ENCODE results near the gene PARVB.

PARVB gene

GRCh38 chr22:44142421-44143104 lies 118.5 kb downstream of the PARVB start:
- DNase-seq, result no peak

- DNase-seq, result no peak
Observed at GRCh38 chr22:44143105-44143474, 119.0 kb downstream of the PARVB start.

GRCh38 chr22:44143579-44143978 lies 119.5 kb downstream of the PARVB start:
- DNase-seq, result no peak

GRCh38 chr22:44144046-44144569 lies 120.0 kb downstream of the PARVB start:
- DNase-seq, result no peak

- DNase-seq, result no peak
Observed at GRCh38 chr22:44145544-44145943, 121.4 kb downstream of the PARVB start.

GRCh38 chr22:44146088-44146861 lies 122.2 kb downstream of the PARVB start:
- no peak for DNase-seq

- DNase-seq, result no peak
Observed at GRCh38 chr22:44147008-44147645, 123.0 kb downstream of the PARVB start.

GRCh38 chr22:44147821-44148574 lies 123.9 kb downstream of the PARVB start:
- DNase-seq, result no peak

GRCh38 chr22:44151676-44152075 lies 127.6 kb downstream of the PARVB start:
- no peak for DNase-seq

- DNase-seq, result no peak
Observed at GRCh38 chr22:44153710-44154109, 129.6 kb downstream of the PARVB start.

- no peak for DNase-seq
Observed at GRCh38 chr22:44154436-44154942, 130.4 kb downstream of the PARVB start.

GRCh38 chr22:44155115-44155514 lies 131.0 kb downstream of the PARVB start:
- no peak for DNase-seq

- no peak for DNase-seq
Observed at GRCh38 chr22:44157916-44158618, 134.0 kb downstream of the PARVB start.

GRCh38 chr22:44158816-44159215 lies 134.7 kb downstream of the PARVB start:
- DNase-seq, result no peak

GRCh38 chr22:44159221-44159620 lies 135.1 kb downstream of the PARVB start:
- DNase-seq, result no peak

GRCh38 chr22:44159811-44160210 lies 135.7 kb downstream of the PARVB start:
- no peak for DNase-seq

GRCh38 chr22:44160421-44160820 lies 136.3 kb downstream of the PARVB start:
- no peak for DNase-seq

GRCh38 chr22:44161673-44162072 lies 137.6 kb downstream of the PARVB start:
- no peak for DNase-seq

- no peak for DNase-seq
Observed at GRCh38 chr22:44162960-44163359, 138.9 kb downstream of the PARVB start.

- DNase-seq, result no peak
Observed at GRCh38 chr22:44163536-44163935, 139.4 kb downstream of the PARVB start.

GRCh38 chr22:44164031-44164430 lies 139.9 kb downstream of the PARVB start:
- no peak for DNase-seq

- no peak for DNase-seq
Observed at GRCh38 chr22:44165286-44165874, 141.3 kb downstream of the PARVB start.

All from stimulated activated CD4-positive, alpha-beta T cell treated with anti-CD3 and anti-CD28 coated beads, Interleukin-2, amount 100 ng/mL, for 48 hours (primary cell).